ENCODE results near the gene HEBP1. TPM values are rescaled to one million over a fixed set of nuclear protein-coding genes. Genes with fewer than 3 reads are reported as not detected.

The HEBP1 gene
- polyA plus RNA-seq, result 100 to 1,000 TPM; 214 to 642 (median 428) TPM
- long read RNA-seq, donor 1, transcript HEBP1-203 (3 exons, 2,056 nt), result minor isoform, 19 of 225 reads
- long read RNA-seq, donor 1, transcript HEBP1-201 (4 exons, 1,173 nt), result major isoform, 189 of 225 reads
- long read RNA-seq, donor 1, partial matches to known transcripts, result 13 of 225 reads
- long read RNA-seq, donor 1, other reads (novel, unspliced or antisense), result 0 of 225 reads
- long read RNA-seq, donor 2, transcript HEBP1-201 (4 exons, 1,173 nt), result major isoform, 52 of 57 reads
- long read RNA-seq, donor 2, partial matches to known transcripts, result 0 of 57 reads
- long read RNA-seq, donor 2, other reads (novel, unspliced or antisense), result 0 of 57 reads
- long read RNA-seq, donor 3, transcript HEBP1-203 (3 exons, 2,056 nt), result minor isoform, 11 of 69 reads
- long read RNA-seq, donor 3, transcript HEBP1-201 (4 exons, 1,173 nt), result major isoform, 51 of 69 reads
- long read RNA-seq, donor 3, partial matches to known transcripts, result 5 of 69 reads
- long read RNA-seq, donor 3, other reads (novel, unspliced or antisense), result 0 of 69 reads
- long read RNA-seq, donor 4, result 0 reads
- long read RNA-seq, donor 5, transcript HEBP1-201 (4 exons, 1,173 nt), result major isoform, 32 of 39 reads
- long read RNA-seq, donor 5, transcript HEBP1-203 (3 exons, 2,056 nt), result minor isoform, 7 of 39 reads
- long read RNA-seq, donor 5, partial matches to known transcripts, result 0 of 39 reads
- long read RNA-seq, donor 5, other reads (novel, unspliced or antisense), result 0 of 39 reads
- long read RNA-seq, donor 6, transcript HEBP1-201 (4 exons, 1,173 nt), result major isoform, 104 of 116 reads
- long read RNA-seq, donor 6, transcript HEBP1-203 (3 exons, 2,056 nt), result minor isoform, 6 of 116 reads
- long read RNA-seq, donor 6, partial matches to known transcripts, result 6 of 116 reads
- long read RNA-seq, donor 6, other reads (novel, unspliced or antisense), result 0 of 116 reads
- long read RNA-seq, donor 7, result 0 reads
- long read RNA-seq, donor 8, partial matches to known transcripts, result 0 of 2 reads
- long read RNA-seq, donor 8, other reads (novel, unspliced or antisense), result 0 of 2 reads
- long read RNA-seq, donor 9, transcript HEBP1-201 (4 exons, 1,173 nt), result major isoform, 30 of 35 reads
- long read RNA-seq, donor 9, partial matches to known transcripts, result 0 of 35 reads
- long read RNA-seq, donor 9, other reads (novel, unspliced or antisense), result 0 of 35 reads
- long read RNA-seq, donor 10, transcript HEBP1-201 (4 exons, 1,173 nt), result major isoform, 33 of 35 reads
- long read RNA-seq, donor 10, partial matches to known transcripts, result 0 of 35 reads
- long read RNA-seq, donor 10, other reads (novel, unspliced or antisense), result 0 of 35 reads

DNA sequence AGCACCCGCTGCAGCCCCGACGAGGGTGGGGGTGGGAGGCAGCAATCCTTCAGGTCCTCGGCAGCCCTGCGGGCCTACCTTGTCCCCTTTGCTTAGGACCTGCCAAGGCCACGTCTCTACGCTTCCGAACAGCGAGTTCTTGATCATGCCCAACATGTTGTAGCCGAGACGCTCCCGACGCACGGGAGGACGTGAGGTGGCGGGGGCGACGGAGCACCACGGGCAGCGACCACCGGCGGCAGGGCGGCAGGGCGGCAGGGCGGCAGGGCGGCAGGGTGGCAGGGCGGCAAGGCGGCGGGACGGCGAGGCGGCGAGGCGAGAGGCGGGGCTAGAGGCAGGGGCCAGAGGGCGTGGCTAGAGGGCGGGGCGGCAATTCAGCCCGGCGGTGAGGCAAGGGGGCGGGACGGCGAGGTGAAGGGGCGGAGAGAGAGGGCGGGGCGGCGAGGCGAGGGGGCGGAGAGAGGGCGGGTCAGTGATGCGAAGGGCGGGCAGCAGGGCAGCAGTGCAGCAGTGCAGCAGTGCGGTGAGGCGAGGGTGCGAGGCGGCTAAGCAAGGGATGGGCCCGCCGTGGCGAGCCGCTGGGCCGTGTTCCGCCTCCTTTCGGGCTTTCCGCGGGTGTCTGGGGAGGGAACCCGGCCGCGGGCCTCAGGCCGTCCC, at the start of gene HEBP1:
HEBP1 (minus strand) TSS at position 307 of the 657 bp plus-strand sequence; CDS start at position 156, 151 bp downstream.
- Histone ChIP-seq H3K9me3 (ENCODE audit: control insufficient read depth in 2 of 2, insufficient read depth in 1 of 2, low read depth in 1 of 2, low read length in 1 of 2) (no peaks in the 10 kb centered on the region), H3K27ac (ENCODE audit: low read depth in 1 of 3, low read length in 2 of 3) (peak within 1 kb of the TSS; percentile 89 to 94 (median 91)), H3K27me3 (ENCODE audit: control insufficient read depth in 3 of 3, insufficient read depth in 3 of 3, low read length in 3 of 3) (no peaks in the 10 kb centered on the region), H3K4me1 (ENCODE audit: control insufficient read depth in 3 of 3, insufficient read depth in 2 of 3, low read depth in 1 of 3, low read length in 2 of 3) (peaks cover 6 to 15% (median 6%) of the 10 kb centered on the region in 3 donors), H3K4me3 (ENCODE audit: low read depth in 1 of 3, low read length in 3 of 3) (peak within 1 kb of the TSS; percentile 68 to 93 (median 83)), H3K36me3 (ENCODE audit: control insufficient read depth in 3 of 3, insufficient read depth in 2 of 3, low read depth in 1 of 3, low read length in 3 of 3) (peaks cover 0 to 14% (median 0%) of the 10 kb centered on the region in 3 donors)
- WGBS, 3 donors, result 0 to 1% (median 0%) methylated on average over 43 to 69 of the region's 69 CpGs
- no peak for FAIRE-seq
- DNase-seq, result peak; percentile 90 to 96

DNA sequence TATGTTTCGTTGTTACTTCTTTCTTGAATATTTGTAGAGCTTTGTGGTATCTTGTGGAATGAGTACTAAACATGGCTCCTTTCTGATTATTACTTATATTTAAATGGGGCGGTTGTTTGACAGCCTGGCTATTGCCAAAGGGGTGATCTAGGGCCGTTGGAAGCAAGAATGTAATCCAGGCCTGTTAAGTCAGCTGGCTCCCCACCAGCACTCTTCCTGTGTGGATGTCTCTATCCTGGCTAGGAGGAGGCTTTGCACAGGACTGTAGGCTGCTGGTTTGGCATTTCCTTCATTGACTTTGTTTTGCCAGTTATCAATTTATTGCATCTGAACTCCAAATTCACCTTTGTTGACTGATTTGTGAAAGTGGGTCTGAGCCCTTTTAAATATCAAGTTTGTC, 49.8 kb upstream of the HEBP1 start:
- 58 to 71% (median 68%) methylated on average over 3 of the region's 3 CpGs for WGBS, 3 donors
- Histone ChIP-seq H3K36me3 (ENCODE audit: control insufficient read depth in 3 of 3, insufficient read depth in 2 of 3, low read depth in 1 of 3, low read length in 3 of 3) (no peaks in the 10 kb centered on the region), H3K4me3 (ENCODE audit: low read depth in 1 of 3, low read length in 3 of 3) (no peak overlapping the region), H3K27ac (ENCODE audit: low read depth in 1 of 3, low read length in 2 of 3) (peak overlapping the region in 1 of 3 donors; percentile 27), H3K27me3 (ENCODE audit: control insufficient read depth in 3 of 3, insufficient read depth in 3 of 3, low read length in 3 of 3) (peaks cover 0 to 2% (median 0%) of the 10 kb centered on the region in 3 donors), H3K9me3 (ENCODE audit: control insufficient read depth in 2 of 2, insufficient read depth in 1 of 2, low read depth in 1 of 2, low read length in 1 of 2) (peaks cover 0 to 16% of the 10 kb centered on the region in 2 donors), H3K4me1 (ENCODE audit: control insufficient read depth in 3 of 3, insufficient read depth in 2 of 3, low read depth in 1 of 3, low read length in 2 of 3) (peaks cover 0 to 4% (median 3%) of the 10 kb centered on the region in 3 donors)
- FAIRE-seq (no peak), DNase-seq (no peak)

DNA sequence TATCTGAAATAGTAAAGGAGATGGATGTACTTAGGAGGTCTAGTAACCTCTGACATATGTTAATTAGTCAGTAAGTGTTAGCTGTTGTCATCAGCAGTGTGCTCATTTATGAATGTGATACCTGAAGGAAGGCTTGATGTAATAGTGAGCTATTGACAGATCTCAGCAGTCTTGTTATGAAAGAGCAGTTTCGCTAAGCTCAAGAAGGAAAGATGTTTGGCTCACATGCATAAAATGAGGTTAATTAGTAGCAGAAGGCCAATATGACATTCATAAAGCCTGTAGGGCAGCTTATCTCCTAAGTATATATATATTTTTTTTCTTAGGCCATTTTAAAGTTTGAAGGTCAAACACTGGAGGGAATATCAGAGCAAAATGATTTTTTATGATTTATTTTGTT, 46.9 kb upstream of the HEBP1 start:
- DNase-seq (peak; percentile 83 to 87), FAIRE-seq (no peak)
- Histone ChIP-seq H3K4me1 (ENCODE audit: control insufficient read depth in 3 of 3, insufficient read depth in 2 of 3, low read depth in 1 of 3, low read length in 2 of 3) (peaks cover 0 to 7% (median 4%) of the 10 kb centered on the region in 3 donors), H3K27ac (ENCODE audit: low read depth in 1 of 3, low read length in 2 of 3) (peak overlapping the region in 2 of 3 donors; percentile 15 to 73), H3K27me3 (ENCODE audit: control insufficient read depth in 3 of 3, insufficient read depth in 3 of 3, low read length in 3 of 3) (peaks cover 0 to 2% (median 0%) of the 10 kb centered on the region in 3 donors), H3K9me3 (ENCODE audit: control insufficient read depth in 2 of 2, insufficient read depth in 1 of 2, low read depth in 1 of 2, low read length in 1 of 2) (peaks cover 0 to 8% of the 10 kb centered on the region in 2 donors), H3K4me3 (ENCODE audit: low read depth in 1 of 3, low read length in 3 of 3) (no peak overlapping the region), H3K36me3 (ENCODE audit: control insufficient read depth in 3 of 3, insufficient read depth in 2 of 3, low read depth in 1 of 3, low read length in 3 of 3) (no peaks in the 10 kb centered on the region)
- WGBS, 3 donors, result 3 to 56% (median 35%) methylated on average over 1 of the region's 1 CpG

- peaks cover 0 to 8% of the 10 kb centered on the region in 2 donors for H3K9me3 ChIP-seq (ENCODE audit: control insufficient read depth in 2 of 2, insufficient read depth in 1 of 2, low read depth in 1 of 2, low read length in 1 of 2)
- no peaks in the 10 kb centered on the region for H3K36me3 ChIP-seq (ENCODE audit: control insufficient read depth in 3 of 3, insufficient read depth in 2 of 3, low read depth in 1 of 3, low read length in 3 of 3)
- WGBS, 3 donors, result 97 to 98% (median 97%) methylated on average over 8 of the region's 8 CpGs
- H3K27me3 ChIP-seq (ENCODE audit: control insufficient read depth in 3 of 3, insufficient read depth in 3 of 3, low read length in 3 of 3), result peaks cover 0 to 2% (median 0%) of the 10 kb centered on the region in 3 donors
- FAIRE-seq, result no peak
- H3K27ac ChIP-seq (ENCODE audit: low read depth in 1 of 3, low read length in 2 of 3), result no peak overlapping the region
- H3K4me1 ChIP-seq (ENCODE audit: control insufficient read depth in 3 of 3, insufficient read depth in 2 of 3, low read depth in 1 of 3, low read length in 2 of 3), result peaks cover 0 to 7% (median 4%) of the 10 kb centered on the region in 3 donors
- H3K4me3 ChIP-seq (ENCODE audit: low read depth in 1 of 3, low read length in 3 of 3), result no peak overlapping the region
- DNase-seq, result no peak
Measured at GRCh38 chr12:13045816-13046215, 45.8 kb upstream of the HEBP1 start.

GRCh38 chr12:13044906-13045299, 44.8 kb upstream of the HEBP1 start:
- DNase-seq, result no peak
- Histone ChIP-seq H3K4me3 (ENCODE audit: low read depth in 1 of 3, low read length in 3 of 3) (peak overlapping the region in 2 of 3 donors; percentile 72 to 84), H3K27ac (ENCODE audit: low read depth in 1 of 3, low read length in 2 of 3) (no peak overlapping the region), H3K27me3 (ENCODE audit: control insufficient read depth in 3 of 3, insufficient read depth in 3 of 3, low read length in 3 of 3) (peaks cover 0 to 1% (median 0%) of the 10 kb centered on the region in 3 donors), H3K36me3 (ENCODE audit: control insufficient read depth in 3 of 3, insufficient read depth in 2 of 3, low read depth in 1 of 3, low read length in 3 of 3) (no peaks in the 10 kb centered on the region), H3K4me1 (ENCODE audit: control insufficient read depth in 3 of 3, insufficient read depth in 2 of 3, low read depth in 1 of 3, low read length in 2 of 3) (peaks cover 0 to 12% (median 2%) of the 10 kb centered on the region in 3 donors), H3K9me3 (ENCODE audit: control insufficient read depth in 2 of 2, insufficient read depth in 1 of 2, low read depth in 1 of 2, low read length in 1 of 2) (peaks cover 0 to 8% of the 10 kb centered on the region in 2 donors)
- WGBS, 3 donors, result 6 to 15% (median 11%) methylated on average over 5 of the region's 5 CpGs
- no peak for FAIRE-seq

DNA sequence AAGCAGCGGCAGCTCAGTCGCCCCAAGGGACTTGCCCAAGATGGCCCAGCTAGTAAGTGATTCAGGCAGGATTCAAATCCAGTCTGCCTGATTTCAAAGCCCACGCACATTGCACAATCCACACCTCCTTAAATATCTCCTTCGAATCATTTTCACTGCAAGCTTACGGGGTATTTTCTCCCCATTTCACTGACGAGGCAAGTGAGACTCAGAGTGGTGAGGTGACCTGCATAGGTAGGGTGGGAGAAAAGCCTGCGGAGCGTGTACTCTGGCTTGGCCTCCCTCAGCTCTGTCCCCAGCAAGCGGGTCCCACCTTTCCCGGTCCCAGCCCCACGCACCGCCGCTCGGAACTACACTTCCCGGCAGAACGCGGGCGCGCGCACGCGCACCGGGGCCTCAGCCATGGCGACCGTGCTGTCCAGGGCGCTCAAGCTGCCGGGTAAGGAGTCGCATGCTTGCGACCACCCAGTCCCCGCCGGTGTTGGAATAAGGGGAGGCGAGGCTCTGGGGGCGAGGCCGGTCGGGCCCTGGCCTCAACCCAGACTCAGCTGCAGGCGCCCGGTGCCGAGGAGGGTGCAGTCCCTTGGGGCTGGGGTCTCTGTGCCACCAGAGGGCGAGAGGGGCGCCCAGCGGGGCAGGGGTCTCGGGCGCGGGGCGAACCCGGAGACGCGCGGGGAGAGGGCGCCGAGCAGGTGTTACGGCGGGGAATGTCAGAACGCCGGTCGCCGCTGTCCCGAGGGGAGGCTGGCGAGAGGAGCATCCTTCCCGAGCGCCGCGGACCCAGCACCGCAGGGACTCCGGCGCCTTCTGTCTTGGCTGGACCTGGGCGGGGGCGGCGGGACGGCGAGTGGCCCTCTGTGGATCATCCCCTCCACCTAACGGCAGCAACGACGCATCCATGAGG, 44.2 kb upstream of the HEBP1 start, which contains the start of gene FAM234B:
FAM234B (plus strand) TSS at position 380 of the 904 bp plus-strand sequence; CDS start at position 403, 23 bp downstream.
- peaks cover 0 to 7% of the 10 kb centered on the region in 2 donors for H3K9me3 ChIP-seq (ENCODE audit: control insufficient read depth in 2 of 2, insufficient read depth in 1 of 2, low read depth in 1 of 2, low read length in 1 of 2)
- no peak for FAIRE-seq
- peak; percentile 69 to 80 for DNase-seq
- H3K36me3 ChIP-seq (ENCODE audit: control insufficient read depth in 3 of 3, insufficient read depth in 2 of 3, low read depth in 1 of 3, low read length in 3 of 3), result no peaks in the 10 kb centered on the region
- peak within 1 kb of the TSS in 1 of 3 donors; percentile 49 for H3K27ac ChIP-seq (ENCODE audit: low read depth in 1 of 3, low read length in 2 of 3)
- H3K4me1 ChIP-seq (ENCODE audit: control insufficient read depth in 3 of 3, insufficient read depth in 2 of 3, low read depth in 1 of 3, low read length in 2 of 3), result peaks cover 0 to 16% (median 0%) of the 10 kb centered on the region in 3 donors
- WGBS, 3 donors, result 2 to 3% (median 2%) methylated on average over 60 to 74 of the region's 74 CpGs
- no peaks in the 10 kb centered on the region for H3K27me3 ChIP-seq (ENCODE audit: control insufficient read depth in 3 of 3, insufficient read depth in 3 of 3, low read length in 3 of 3)
- H3K4me3 ChIP-seq (ENCODE audit: low read depth in 1 of 3, low read length in 3 of 3), result peak within 1 kb of the TSS; percentile 72 to 90 (median 84)

All from small intestine (tissue), 16 donors.